ENCODE results near the gene SYNM.

- TF ChIP-seq GATA3 (IDR thresholded peaks at IDR 0.05; ENCODE audit: low read depth, low read length) = no peak
- TF ChIP-seq GATA2 (IDR thresholded peaks at IDR 0.05; ENCODE audit: low read depth, low read length) = no peak
Measured at GRCh38 chr15:99174567-99175395, 69.9 kb downstream of the SYNM start.
